ENCODE measurements around the gene PSMD5.

Gene PSMD5

GRCh38 chr9:120875195-120875565 is 32.5 kb upstream of the PSMD5 start:
- no peak for DNase-seq (ENCODE audit: low read depth in 1 of 2, low spot score in 1 of 2)

- no peak for DNase-seq (ENCODE audit: low read depth in 1 of 2, low spot score in 1 of 2)
These were observed 31.8 kb upstream of the PSMD5 start for GRCh38 chr9:120874226-120875194.

- DNase-seq (ENCODE audit: low read depth in 1 of 2, low spot score in 1 of 2): no peak
These were observed 30.8 kb upstream of the PSMD5 start for GRCh38 chr9:120873512-120873911.

- no peak for DNase-seq (ENCODE audit: low read depth in 1 of 2, low spot score in 1 of 2)
These were observed 30.2 kb upstream of the PSMD5 start for GRCh38 chr9:120872791-120873502.

- no peak for DNase-seq (ENCODE audit: low read depth in 1 of 2, low spot score in 1 of 2)
These were observed 27.5 kb upstream of the PSMD5 start for GRCh38 chr9:120870206-120870605.

- no peak for DNase-seq (ENCODE audit: low read depth in 1 of 2, low spot score in 1 of 2)
These were observed 27.0 kb upstream of the PSMD5 start for GRCh38 chr9:120869726-120870125.

- DNase-seq (ENCODE audit: low read depth in 1 of 2, low spot score in 1 of 2): no peak
These were observed 26.6 kb upstream of the PSMD5 start for GRCh38 chr9:120869360-120869687.

GRCh38 chr9:120868676-120869359 is 26.1 kb upstream of the PSMD5 start:
- DNase-seq (ENCODE audit: low read depth in 1 of 2, low spot score in 1 of 2): peak; percentile 96 to 98

- no peak for DNase-seq (ENCODE audit: low read depth in 1 of 2, low spot score in 1 of 2)
These were observed 25.6 kb upstream of the PSMD5 start for GRCh38 chr9:120868339-120868675.

GRCh38 chr9:120867676-120868338 is 25.1 kb upstream of the PSMD5 start:
- DNase-seq (ENCODE audit: low read depth in 1 of 2, low spot score in 1 of 2): no peak

GRCh38 chr9:120866651-120867050 is 23.9 kb upstream of the PSMD5 start:
- no peak for DNase-seq (ENCODE audit: low read depth in 1 of 2, low spot score in 1 of 2)

- DNase-seq (ENCODE audit: low read depth in 1 of 2, low spot score in 1 of 2): no peak
These were observed 23.1 kb upstream of the PSMD5 start for GRCh38 chr9:120865809-120866208.

- DNase-seq (ENCODE audit: low read depth in 1 of 2, low spot score in 1 of 2): no peak
These were observed 22.5 kb upstream of the PSMD5 start for GRCh38 chr9:120865176-120865575.

- no peak for DNase-seq (ENCODE audit: low read depth in 1 of 2, low spot score in 1 of 2)
These were observed 22.0 kb upstream of the PSMD5 start for GRCh38 chr9:120864719-120865118.

- DNase-seq (ENCODE audit: low read depth in 1 of 2, low spot score in 1 of 2): no peak
These were observed 21.1 kb upstream of the PSMD5 start for GRCh38 chr9:120863833-120864232.

GRCh38 chr9:120862452-120862851 is 19.7 kb upstream of the PSMD5 start:
- no peak for DNase-seq (ENCODE audit: low read depth in 1 of 2, low spot score in 1 of 2)

GRCh38 chr9:120861935-120862334 is 19.2 kb upstream of the PSMD5 start:
- no peak for DNase-seq (ENCODE audit: low read depth in 1 of 2, low spot score in 1 of 2)

GRCh38 chr9:120860083-120860482 is 17.4 kb upstream of the PSMD5 start:
- no peak for DNase-seq (ENCODE audit: low read depth in 1 of 2, low spot score in 1 of 2)

- DNase-seq (ENCODE audit: low read depth in 1 of 2, low spot score in 1 of 2): no peak
These were observed 16.6 kb upstream of the PSMD5 start for GRCh38 chr9:120859361-120859760.

- no peak for DNase-seq (ENCODE audit: low read depth in 1 of 2, low spot score in 1 of 2)
These were observed 15.2 kb upstream of the PSMD5 start for GRCh38 chr9:120857902-120858301.

- no peak for DNase-seq (ENCODE audit: low read depth in 1 of 2, low spot score in 1 of 2)
These were observed 14.8 kb upstream of the PSMD5 start for GRCh38 chr9:120857481-120857880.

Measured in stimulated activated CD4-positive, alpha-beta T cell treated with anti-CD3 and anti-CD28 coated beads, Interleukin-15, amount 100 ng/mL, for 1 hour (primary cell).